Ovary (tissue), 9 donors: ENCODE results near the gene IRF5. TPM values are rescaled to one million over a fixed set of nuclear protein-coding genes. Genes with fewer than 3 reads are reported as not detected.

Experiments
- DNase-seq, 5 donors: peaks; one replicate each; pipeline ENCODE4 v3.0.0-alpha.2; 2019 to 2020
- H3K27ac ChIP-seq, 2 donors: fragments of 200-600 bp; one replicate each; pipeline versions ENCODE4 v1.5.1 to v1.8.0; 2019 to 2022
- H3K27me3 ChIP-seq: fragments of 200-600 bp; one replicate; pipeline ENCODE4 v1.8.0; 2022
- H3K36me3 ChIP-seq: fragments of 200-600 bp; sonication (generic); one replicate; pipeline ENCODE4 v1.5.1; 2019
- H3K4me1 ChIP-seq: one replicate; pipeline ENCODE4 v1.8.1; 2013; ENCODE audit warnings: mild to moderate bottlenecking, moderate library complexity; ENCODE audit not compliant: insufficient read depth
- H3K4me3 ChIP-seq: fragments of 200-600 bp; sonication (generic); one replicate; pipeline ENCODE4 v1.5.1; 2017
- H3K9me3 ChIP-seq, 2 donors: fragments of 200-600 bp in 1 of 2; sonication (generic) in 1 of 2; one replicate each; pipeline versions ENCODE4 v1.5.1 to v1.8.1; 2013 to 2019; ENCODE audit warnings: mild to moderate bottlenecking in 1 of 2, moderate library complexity in 1 of 2
- CTCF ChIP-seq, 3 donors: fragments of 450-650 bp in 2 of 3; fragments of 200-600 bp in 1 of 3; IDR thresholded peaks; one replicate each; pipeline versions ENCODE4 v1.5.1 to v1.8.0; 2016 to 2022; ENCODE audit warnings: antibody characterized with exemption in 3 of 3, mild to moderate bottlenecking in 1 of 3
- EP300 ChIP-seq: sonication (generic); formaldehyde crosslinking; IDR thresholded peaks from one replicate; pipeline ENCODE4 v1.6.1; 2017; ENCODE audit warnings: antibody characterized with exemption
- POLR2A ChIP-seq: fragments of 450-650 bp; IDR thresholded peaks from one replicate; pipeline ENCODE4 v1.6.1; 2017; ENCODE audit warnings: antibody characterized with exemption, mild to moderate bottlenecking, moderate library complexity
- WGBS, 3 donors: extraction: QIAGEN DNeasy Blood & Tissue Kit in 1 of 3; methylation state at CpG; one replicate each; pipeline versions ENCODE4 v1.1.5 to v1.1.7; 2013 to 2017; 5-methylcytosine and 5-hydroxymethylcytosine counted together
- intact Hi-C, 4 donors: fragments of 100-400 bp; cut with DNase I; formaldehyde crosslinking; loops; one replicate each; pipeline versions ENCODE4 v1.11.0 to v1.15.1; 2022 to 2023
- polyA plus RNA-seq, 2 donors: library from polyadenylated mRNA; stranded (reverse); fragments of 200-250 nt in 1 of 2; fragments of 350-450 nt in 1 of 2; fragmentation: Illumina TruSeq in 1 of 2; extraction: RNeasy Lipid Tissue Mini Kit (QIAGEN cat#74804) in 1 of 2; gene quantifications; one replicate each; pipeline ENCODE4 v1.2.3, GENCODE V29; 2013 to 2014
- total RNA-seq, 7 donors: library from RNA; depleted of rRNA in 2 of 7; stranded (reverse); fragments of >200 nt in 2 of 7; fragmentation: NEBNext Ultra II Directional in 3 of 7; extraction: Animal tissue kit (Norgen Biotek cat#: 25700) in 3 of 7; gene quantifications; one replicate each; pipeline versions ENCODE4 v1.1.0 to v1.2.4, GENCODE V29; 2016 to 2023
- donor health status: DM: no; HTN: no; CAD: no; lungs with moderate emphysema.
- donor health status: DM: no; HTN: no; CAD: no.
- donor health status: Bipolar disorder and iron deficiency.
- donor health status: DM: yes; HTN: yes; CAD: no.
- donor health status: DM: no; HTN: no; CAD: no.
- donor health status: DM: yes; HTN: yes; CAD: no.

IRF5 gene
- total and polyA plus RNA-seq, 9 donors: 2.1 to 6.5 (median 2.6) TPM

GRCh38 chr7:128918016-128918665 lies 19.6 kb upstream of the IRF5 start:
- Histone ChIP-seq H3K27me3 (no peaks in the 10 kb centered on the region), H3K27ac (no peak overlapping the region), H3K36me3 (no peaks in the 10 kb centered on the region), H3K4me3 (no peak overlapping the region), H3K9me3 (no peaks in the 10 kb centered on the region), H3K4me1 (no peaks in the 10 kb centered on the region)
- TF ChIP-seq CTCF (IDR thresholded peaks at IDR 0.05) (no peak), EP300 (no peak), POLR2A (no peak)
- intact Hi-C loops: no loop called here
- 79 to 80% (median 80%) methylated on average over 8 of the region's 8 CpGs for WGBS, 3 donors
- DNase-seq: no peak

GRCh38 chr7:128919241-128919640 lies 18.5 kb upstream of the IRF5 start:
- H3K36me3 ChIP-seq: no peaks in the 10 kb centered on the region
- no peak overlapping the region for H3K4me3 ChIP-seq
- no peaks in the 10 kb centered on the region for H3K27me3 ChIP-seq
- intact Hi-C loops: no loop called here
- H3K4me1 ChIP-seq: no peaks in the 10 kb centered on the region
- TF ChIP-seq POLR2A: no peak
- no peak for TF ChIP-seq CTCF (IDR thresholded peaks at IDR 0.05)
- no peak for TF ChIP-seq EP300
- H3K27ac ChIP-seq: no peak overlapping the region
- no peak for DNase-seq
- 75 to 85% (median 78%) methylated on average over 6 of the region's 6 CpGs for WGBS, 3 donors
- no peaks in the 10 kb centered on the region for H3K9me3 ChIP-seq

- Histone ChIP-seq H3K4me1 (no peaks in the 10 kb centered on the region), H3K9me3 (no peaks in the 10 kb centered on the region), H3K36me3 (no peaks in the 10 kb centered on the region), H3K27me3 (no peaks in the 10 kb centered on the region), H3K27ac (no peak overlapping the region), H3K4me3 (no peak overlapping the region)
- TF ChIP-seq CTCF (IDR thresholded peaks at IDR 0.05): no peak
- no peak for TF ChIP-seq POLR2A
- no peak for TF ChIP-seq EP300
- 53 to 56% (median 53%) methylated on average over 14 of the region's 14 CpGs for WGBS, 3 donors
- no peak for DNase-seq
- intact Hi-C loops: no loop called here
Measured at GRCh38 chr7:128919881-128920799, 17.6 kb upstream of the IRF5 start.

GRCh38 chr7:128920913-128921582 lies 16.7 kb upstream of the IRF5 start:
- Histone ChIP-seq H3K4me1 (no peaks in the 10 kb centered on the region), H3K4me3 (no peak overlapping the region), H3K36me3 (no peaks in the 10 kb centered on the region), H3K27ac (no peak overlapping the region), H3K27me3 (no peaks in the 10 kb centered on the region), H3K9me3 (no peaks in the 10 kb centered on the region)
- no peak for DNase-seq
- WGBS, 3 donors: 52 to 65% (median 52%) methylated on average over 13 of the region's 13 CpGs
- intact Hi-C loops: no loop called here
- TF ChIP-seq EP300 (no peak), POLR2A (no peak), CTCF (IDR thresholded peaks at IDR 0.05) (no peak)
